NCI-H2081 (cell line): Measurements from ENCODE around the gene MOK.
"Not testable (repeated sequence)": the region's sequence is repeated elsewhere in the genome, so short reads cannot be mapped to it uniquely, and the experiment has no call there.

Experiments
- DNase-seq, 2 experiments: peaks; one replicate each; lab custom pipeline; 2025; lab: John Stamatoyannopoulos, UW

The MOK gene

GRCh38 chr14:102248121-102248520, 56.8 kb downstream of the MOK start:
- no peak for DNase-seq

- DNase-seq: no peak
Measured at GRCh38 chr14:102246071-102246470, 58.9 kb downstream of the MOK start.

- not testable (repeated sequence) for DNase-seq
Measured at GRCh38 chr14:102243795-102244194, 61.2 kb downstream of the MOK start.

GRCh38 chr14:102241147-102241546, 63.8 kb downstream of the MOK start:
- DNase-seq: no peak

GRCh38 chr14:102240481-102240880, 64.5 kb downstream of the MOK start:
- DNase-seq: not testable (repeated sequence)

GRCh38 chr14:102239231-102239630, 65.7 kb downstream of the MOK start:
- no peak for DNase-seq

GRCh38 chr14:102238766-102239165, 66.2 kb downstream of the MOK start:
- no peak for DNase-seq

GRCh38 chr14:102238131-102238530, 66.8 kb downstream of the MOK start:
- DNase-seq: no peak

GRCh38 chr14:102236026-102236425, 68.9 kb downstream of the MOK start:
- no peak for DNase-seq

- DNase-seq: peak; percentile 84 to 87
Measured at GRCh38 chr14:102235275-102235897, 69.6 kb downstream of the MOK start.

GRCh38 chr14:102234331-102235264, 70.4 kb downstream of the MOK start:
- DNase-seq: no peak

- DNase-seq: no peak
Measured at GRCh38 chr14:102233081-102233480, 71.9 kb downstream of the MOK start.

- no peak for DNase-seq
Measured at GRCh38 chr14:102232348-102232625, 72.7 kb downstream of the MOK start.

GRCh38 chr14:102231476-102232347, 73.3 kb downstream of the MOK start:
- DNase-seq: no peak

- DNase-seq: no peak
Measured at GRCh38 chr14:102230481-102231210, 74.3 kb downstream of the MOK start.

- DNase-seq: no peak
Measured at GRCh38 chr14:102229739-102230092, 75.2 kb downstream of the MOK start.

GRCh38 chr14:102229071-102229738, 75.8 kb downstream of the MOK start:
- DNase-seq: no peak

- DNase-seq: no peak
Measured at GRCh38 chr14:102227184-102227964, 77.6 kb downstream of the MOK start.

- DNase-seq: no peak
Measured at GRCh38 chr14:102226356-102227125, 78.4 kb downstream of the MOK start.

- no peak for DNase-seq
Measured at GRCh38 chr14:102225936-102226335, 79.0 kb downstream of the MOK start.
